HG02798 (cell line): Measurements from ENCODE around the gene TMEM130.
A peak's percentile ranks its signal among the peaks of the same experiment; 100 is the strongest.

ENCODE experiments used
- ATAC-seq: cut with Tn5 transposase; IDR thresholded peaks from one replicate; pipeline ENCODE4 v1.9.1; 2021; ENCODE audit warnings: mild to moderate bottlenecking; ENCODE audit not compliant: unreplicated experiment, poor library complexity

TMEM130 gene

GRCh38 chr7:98811299-98811698, 58.5 kb downstream of the TMEM130 start:
- no peak for ATAC-seq

DNA sequence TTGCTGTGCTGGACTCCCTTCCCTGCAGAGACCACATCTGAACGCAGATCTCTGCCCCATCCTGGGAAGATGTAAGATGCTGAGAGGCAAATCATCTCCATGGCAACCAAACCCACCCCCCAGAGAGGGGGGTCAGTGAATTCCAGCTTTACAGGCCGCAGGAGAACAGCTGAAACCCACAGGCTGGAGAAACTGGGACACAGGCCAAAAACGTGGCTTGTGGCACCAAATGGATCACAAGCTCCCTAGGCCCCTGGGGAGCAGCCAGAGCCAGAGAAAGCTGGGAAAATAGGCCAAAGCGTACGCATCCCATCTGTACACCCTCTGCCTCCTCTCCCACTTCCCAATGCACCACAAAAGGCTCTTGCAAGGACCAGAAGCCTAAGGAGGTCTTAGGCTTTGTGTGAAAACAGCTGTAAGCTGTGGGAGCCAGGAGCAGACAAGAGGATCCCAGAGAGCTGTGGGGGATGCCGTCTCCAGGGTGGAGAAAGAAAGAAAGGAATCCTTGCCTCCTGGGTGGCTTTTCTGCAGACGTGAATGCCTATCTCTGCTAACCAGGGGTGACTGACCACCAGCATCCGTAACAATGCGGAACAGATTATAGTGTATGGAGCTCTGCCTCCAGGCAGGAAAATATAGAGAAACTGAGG, 59.5 kb downstream of the TMEM130 start:
- no peak for ATAC-seq

GRCh38 chr7:98808751-98809460, 60.9 kb downstream of the TMEM130 start:
- ATAC-seq: no peak

DNA sequence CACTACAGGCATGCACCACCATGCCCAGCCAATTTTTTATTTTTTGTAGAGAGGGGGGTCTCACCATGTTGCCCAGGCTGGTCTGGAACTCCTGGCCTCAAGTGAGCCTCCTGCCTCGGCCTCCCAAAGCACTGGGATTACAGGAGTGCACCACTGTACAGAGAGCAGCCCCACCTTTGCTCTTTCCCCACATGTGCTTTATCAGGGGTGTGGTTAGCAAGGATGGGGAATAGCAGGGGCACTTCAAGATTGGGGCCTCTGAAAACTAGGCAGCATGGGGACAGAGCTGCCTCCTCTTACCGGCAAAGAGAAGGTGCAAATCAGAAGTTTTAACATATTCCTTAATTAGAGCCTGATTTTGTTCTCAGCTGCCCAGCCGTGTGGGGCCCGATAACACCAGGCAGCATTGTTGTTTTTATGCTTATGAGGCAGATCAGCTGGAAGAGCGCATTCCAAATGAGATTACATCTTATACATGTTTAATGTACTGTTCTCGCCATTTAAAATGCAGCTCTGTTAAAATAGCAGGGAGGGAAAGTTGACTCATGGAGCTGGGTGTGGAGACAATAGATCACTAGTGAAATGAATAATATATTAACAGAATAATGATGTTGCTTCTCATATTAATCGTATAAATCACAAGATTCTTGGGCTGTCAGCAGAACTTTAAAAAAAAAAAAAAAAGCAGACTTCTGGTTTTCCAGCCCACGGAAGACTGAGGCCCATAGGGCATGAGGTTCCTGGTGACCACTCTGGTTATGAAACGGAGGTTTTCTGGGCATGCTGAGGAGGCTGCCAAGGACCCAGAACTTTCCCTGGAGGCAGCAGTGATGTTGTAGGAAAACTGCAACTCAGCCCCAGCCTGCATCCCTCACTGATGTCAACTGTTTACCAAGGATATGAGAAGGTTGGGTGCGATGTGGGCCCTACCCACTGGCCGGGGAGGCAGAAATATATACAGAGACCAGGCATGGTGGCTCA, 62.5 kb downstream of the TMEM130 start:
- no peak for ATAC-seq

- no peak for ATAC-seq
These were observed 63.6 kb downstream of the TMEM130 start for GRCh38 chr7:98805956-98806838.

DNA sequence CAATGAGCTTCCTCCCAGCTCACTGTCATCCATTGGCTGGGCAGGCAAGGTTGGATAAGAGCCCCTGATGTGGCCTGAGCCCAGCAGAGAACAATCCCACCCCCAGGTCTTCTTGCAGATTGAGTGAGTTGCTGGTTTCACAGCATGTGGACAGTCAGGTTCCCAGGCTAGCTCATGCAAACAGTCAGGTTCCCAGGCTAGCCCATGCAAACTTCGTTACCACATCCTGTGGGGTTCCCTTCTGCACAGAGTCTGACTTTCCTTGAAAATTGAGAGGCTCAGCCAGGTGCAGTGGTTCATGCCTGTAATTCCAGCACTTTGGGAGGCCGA, 67.1 kb downstream of the TMEM130 start:
- peak; percentile 30 for ATAC-seq

- peak; percentile 84 for ATAC-seq
These were observed 67.6 kb downstream of the TMEM130 start for GRCh38 chr7:98802088-98802780.

DNA sequence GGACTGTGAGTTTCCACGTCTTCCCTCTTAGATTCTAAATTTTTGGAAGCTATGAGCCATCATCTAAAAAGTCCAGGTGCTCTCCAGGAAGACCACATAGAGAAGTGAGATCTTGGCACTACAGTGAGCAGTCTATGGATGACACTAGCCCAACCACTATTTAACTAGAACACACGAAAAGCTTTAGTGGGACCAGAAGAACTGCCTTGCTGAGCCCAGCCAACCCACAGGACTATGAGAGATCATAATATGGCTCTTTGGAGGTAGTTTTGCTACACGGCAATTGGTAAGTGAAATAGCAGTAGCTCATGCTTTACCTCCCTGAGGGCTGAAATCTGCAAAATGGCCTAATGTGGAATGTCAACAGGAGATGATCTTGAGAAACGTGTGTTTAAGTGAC, 68.8 kb downstream of the TMEM130 start:
- no peak for ATAC-seq

DNA sequence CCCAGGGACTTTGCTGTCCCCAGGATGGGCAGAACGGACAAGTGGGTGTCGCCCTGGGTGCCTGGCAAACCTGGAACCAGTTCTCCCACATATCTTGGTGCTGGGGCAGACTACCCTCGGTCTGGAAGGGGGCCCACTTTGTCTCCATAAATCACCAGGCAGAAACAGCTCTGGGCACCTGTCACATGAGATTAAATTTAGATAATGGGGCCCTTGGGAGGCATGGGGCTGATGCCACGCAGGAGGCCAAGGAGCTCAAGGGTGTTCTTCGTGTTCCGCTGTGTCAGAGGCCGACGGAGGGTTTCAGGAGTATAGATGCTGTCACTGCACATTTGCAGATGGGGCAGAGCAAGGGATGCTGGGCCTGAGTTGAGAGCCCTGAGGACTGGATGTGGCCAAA, 72.7 kb downstream of the TMEM130 start:
- no peak for ATAC-seq
